Measurements from ENCODE around the gene CEP152. TPM values are rescaled to one million over a fixed set of nuclear protein-coding genes. Genes with fewer than 3 reads are reported as not detected.

CEP152 gene
- total and polyA plus RNA-seq, 2 of the 13 experiments (the other 11 are each of a cell fraction or from before 2014, with no cell fraction given): 1.3 to 14.7 TPM

DNA sequence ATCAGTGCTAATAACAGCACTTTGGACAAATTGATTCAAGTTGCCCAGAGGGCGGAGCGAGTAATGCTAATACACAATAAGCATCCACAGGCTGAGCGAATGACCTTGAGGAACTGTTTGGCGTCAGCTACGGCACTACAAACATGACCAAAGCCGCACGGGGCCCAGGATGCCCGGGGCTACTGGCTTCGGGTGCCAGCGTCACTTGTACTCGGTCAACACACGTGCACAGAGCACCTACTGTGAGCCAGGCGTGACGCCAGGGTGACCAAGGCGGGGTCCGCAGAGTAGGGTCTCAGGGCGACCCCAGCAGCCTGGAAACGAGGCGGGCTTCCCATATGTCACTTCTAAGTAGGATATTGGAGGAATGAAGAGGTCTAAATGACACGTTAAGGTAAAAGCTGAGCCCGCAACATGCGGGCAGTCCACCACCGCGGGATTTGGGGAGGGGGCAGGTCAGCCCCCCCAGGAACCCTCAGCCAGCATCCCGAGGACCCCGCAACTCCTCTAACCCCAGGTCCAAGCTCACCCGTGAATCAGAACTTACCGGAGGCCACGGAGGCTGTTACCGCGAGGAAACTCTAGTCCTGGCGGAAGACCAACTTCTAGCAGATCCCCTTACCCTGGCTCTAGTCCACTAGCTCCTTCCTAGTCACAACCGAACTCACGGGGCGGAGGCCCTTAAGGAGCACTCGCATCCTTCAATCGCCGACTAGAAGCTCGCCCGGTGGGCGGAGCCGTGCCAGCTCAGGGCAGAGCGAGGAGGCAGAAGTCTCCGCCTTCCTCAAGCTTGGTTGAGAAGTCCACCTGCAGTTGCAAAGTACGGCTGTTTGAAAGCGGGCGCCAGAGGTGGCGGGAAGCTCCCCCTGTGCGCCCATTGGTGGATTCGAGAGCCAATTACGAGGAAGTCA is at the start of gene CEP152 (continued):
- TF ChIP-seq, protein P1, sequence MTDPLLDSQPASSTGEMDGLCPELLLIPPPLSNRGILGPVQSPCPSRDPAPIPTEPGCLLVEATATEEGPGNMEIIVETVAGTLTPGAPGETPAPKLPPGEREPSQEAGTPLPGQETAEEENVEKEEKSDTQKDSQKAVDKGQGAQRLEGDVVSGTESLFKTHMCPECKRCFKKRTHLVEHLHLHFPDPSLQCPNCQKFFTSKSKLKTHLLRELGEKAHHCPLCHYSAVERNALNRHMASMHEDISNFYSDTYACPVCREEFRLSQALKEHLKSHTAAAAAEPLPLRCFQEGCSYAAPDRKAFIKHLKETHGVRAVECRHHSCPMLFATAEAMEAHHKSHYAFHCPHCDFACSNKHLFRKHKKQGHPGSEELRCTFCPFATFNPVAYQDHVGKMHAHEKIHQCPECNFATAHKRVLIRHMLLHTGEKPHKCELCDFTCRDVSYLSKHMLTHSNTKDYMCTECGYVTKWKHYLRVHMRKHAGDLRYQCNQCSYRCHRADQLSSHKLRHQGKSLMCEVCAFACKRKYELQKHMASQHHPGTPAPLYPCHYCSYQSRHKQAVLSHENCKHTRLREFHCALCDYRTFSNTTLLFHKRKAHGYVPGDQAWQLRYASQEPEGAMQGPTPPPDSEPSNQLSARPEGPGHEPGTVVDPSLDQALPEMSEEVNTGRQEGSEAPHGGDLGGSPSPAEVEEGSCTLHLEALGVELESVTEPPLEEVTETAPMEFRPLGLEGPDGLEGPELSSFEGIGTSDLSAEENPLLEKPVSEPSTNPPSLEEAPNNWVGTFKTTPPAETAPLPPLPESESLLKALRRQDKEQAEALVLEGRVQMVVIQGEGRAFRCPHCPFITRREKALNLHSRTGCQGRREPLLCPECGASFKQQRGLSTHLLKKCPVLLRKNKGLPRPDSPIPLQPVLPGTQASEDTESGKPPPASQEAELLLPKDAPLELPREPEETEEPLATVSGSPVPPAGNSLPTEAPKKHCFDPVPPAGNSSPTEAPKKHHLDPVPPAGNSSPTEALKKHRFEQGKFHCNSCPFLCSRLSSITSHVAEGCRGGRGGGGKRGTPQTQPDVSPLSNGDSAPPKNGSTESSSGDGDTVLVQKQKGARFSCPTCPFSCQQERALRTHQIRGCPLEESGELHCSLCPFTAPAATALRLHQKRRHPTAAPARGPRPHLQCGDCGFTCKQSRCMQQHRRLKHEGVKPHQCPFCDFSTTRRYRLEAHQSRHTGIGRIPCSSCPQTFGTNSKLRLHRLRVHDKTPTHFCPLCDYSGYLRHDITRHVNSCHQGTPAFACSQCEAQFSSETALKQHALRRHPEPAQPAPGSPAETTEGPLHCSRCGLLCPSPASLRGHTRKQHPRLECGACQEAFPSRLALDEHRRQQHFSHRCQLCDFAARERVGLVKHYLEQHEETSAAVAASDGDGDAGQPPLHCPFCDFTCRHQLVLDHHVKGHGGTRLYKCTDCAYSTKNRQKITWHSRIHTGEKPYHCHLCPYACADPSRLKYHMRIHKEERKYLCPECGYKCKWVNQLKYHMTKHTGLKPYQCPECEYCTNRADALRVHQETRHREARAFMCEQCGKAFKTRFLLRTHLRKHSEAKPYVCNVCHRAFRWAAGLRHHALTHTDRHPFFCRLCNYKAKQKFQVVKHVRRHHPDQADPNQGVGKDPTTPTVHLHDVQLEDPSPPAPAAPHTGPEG (CRISPR knock-in tag; IDR thresholded peaks at IDR 0.05): peak; percentile 12; the same call in 1 of the 2 replicates
- TF ChIP-seq TCF7 (IDR thresholded peaks at IDR 0.05; ENCODE audit: low read depth) (no peak), ZFP62 (CRISPR knock-in tag; IDR thresholded peaks at IDR 0.05) (no peak), JDP2 (CRISPR knock-in tag; IDR thresholded peaks at IDR 0.05; ENCODE audit: borderline replicate concordance) (no peak), KLF12 (CRISPR knock-in tag; IDR thresholded peaks at IDR 0.05; ENCODE audit: borderline replicate concordance) (no peak), ATF7 (IDR thresholded peaks at IDR 0.05) (no peak), ATF7 (CRISPR knock-in tag; IDR thresholded peaks at IDR 0.05) (0 out of 2 replicates have a peak, but pooled peaks have one; percentile 45), RXRA (CRISPR knock-in tag; IDR thresholded peaks at IDR 0.05) (peak; percentile 53; the same call in 1 of the 2 replicates), ZNF644 (CRISPR knock-in tag; IDR thresholded peaks at IDR 0.05; ENCODE audit: low read depth) (no peak), ZNF121 (CRISPR knock-in tag; IDR thresholded peaks at IDR 0.05) (no peak), TARDBP (CRISPR knock-in tag; IDR thresholded peaks at IDR 0.05) (0 out of 2 replicates have a peak, but pooled peaks have one; percentile 14), CREB1 (IDR thresholded peaks at IDR 0.05) (peak; percentile 38), CREB1 (CRISPR knock-in tag; IDR thresholded peaks at IDR 0.05) (peak; percentile 87), ZNF598 (CRISPR knock-in tag; IDR thresholded peaks at IDR 0.05; ENCODE audit: borderline replicate concordance) (no peak), JUNB (CRISPR knock-in tag; IDR thresholded peaks at IDR 0.05; ENCODE audit: borderline replicate concordance) (no peak), REPIN1 (CRISPR knock-in tag; IDR thresholded peaks at IDR 0.05; ENCODE audit: borderline replicate concordance, low read depth) (0 out of 2 replicates have a peak, but pooled peaks have one; percentile 47), ZNF672 (CRISPR knock-in tag; IDR thresholded peaks at IDR 0.05) (no peak), ZIK1 (CRISPR knock-in tag; IDR thresholded peaks at IDR 0.05; ENCODE audit: borderline replicate concordance, low read depth) (no peak), RBAK (CRISPR knock-in tag; IDR thresholded peaks at IDR 0.05) (no peak), CCAR2 (optimal IDR thresholded peaks at IDR 0.05; ENCODE audit: low read depth, low read length) (no peak), ZNF274 (CRISPR knock-in tag; IDR thresholded peaks at IDR 0.05) (no peak), MEF2D (CRISPR knock-in tag; IDR thresholded peaks at IDR 0.05) (0 out of 2 replicates have a peak, but pooled peaks have one; percentile 47), ARNT (IDR thresholded peaks at IDR 0.05) (no peak), PHF8 (CRISPR knock-in tag; IDR thresholded peaks at IDR 0.05) (0 out of 2 replicates have a peak, but pooled peaks have one; percentile 47), ZMYM2 (CRISPR knock-in tag; IDR thresholded peaks at IDR 0.05) (no peak), ZNF552 (CRISPR knock-in tag; IDR thresholded peaks at IDR 0.05; ENCODE audit: borderline replicate concordance) (no peak), ZNF761 (CRISPR knock-in tag; conservative IDR thresholded peaks at IDR 0.05) (0 out of 2 replicates have a peak, but pooled peaks have one; percentile 64), PAWR (CRISPR knock-in tag; IDR thresholded peaks at IDR 0.05; ENCODE audit: borderline replicate concordance) (no peak)
